GM21526 (cell line): ENCODE data around the gene GRB10.
"Not testable (repeated sequence)": the region's sequence is repeated elsewhere in the genome, so short reads cannot be mapped to it uniquely, and the experiment has no call there.

ENCODE experiments used
- ATAC-seq: cut with Tn5 transposase; IDR thresholded peaks from one replicate; pipeline ENCODE4 v1.9.1; 2021; ENCODE audit warnings: moderate library complexity; ENCODE audit not compliant: unreplicated experiment, low FRiP score

Gene GRB10

GRCh38 chr7:50594734-50595485 lies 187.8 kb downstream of the GRB10 start:
- ATAC-seq = peak; percentile 73

GRCh38 chr7:50594136-50594535 lies 188.6 kb downstream of the GRB10 start:
- no peak for ATAC-seq

GRCh38 chr7:50592940-50593339 lies 189.8 kb downstream of the GRB10 start:
- no peak for ATAC-seq

- no peak for ATAC-seq
Observed at GRCh38 chr7:50591480-50592438, 190.9 kb downstream of the GRB10 start.

GRCh38 chr7:50591098-50591479 lies 191.6 kb downstream of the GRB10 start:
- ATAC-seq = no peak

- ATAC-seq = no peak
Observed at GRCh38 chr7:50590535-50590934, 192.2 kb downstream of the GRB10 start.

DNA sequence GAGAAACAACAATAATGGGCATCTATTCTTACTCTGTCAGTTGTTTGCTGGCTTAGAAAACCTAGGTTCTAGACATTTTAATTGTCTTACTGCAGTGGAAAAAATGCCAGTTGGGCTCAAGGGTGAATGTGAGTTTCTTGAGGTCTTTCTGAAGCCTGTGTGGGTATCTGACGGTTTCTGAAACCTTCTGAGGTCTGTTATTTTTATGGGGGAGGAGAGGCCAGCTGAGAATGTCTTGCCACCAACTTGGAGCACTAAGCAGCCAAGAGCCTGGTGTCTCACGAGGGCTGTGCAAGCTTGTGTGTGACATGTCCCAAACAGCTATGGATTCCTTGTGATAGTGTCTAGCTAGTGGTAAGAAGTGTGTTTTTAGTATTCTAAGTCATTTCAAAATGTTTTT lies 193.3 kb downstream of the GRB10 start:
- ATAC-seq = no peak

DNA sequence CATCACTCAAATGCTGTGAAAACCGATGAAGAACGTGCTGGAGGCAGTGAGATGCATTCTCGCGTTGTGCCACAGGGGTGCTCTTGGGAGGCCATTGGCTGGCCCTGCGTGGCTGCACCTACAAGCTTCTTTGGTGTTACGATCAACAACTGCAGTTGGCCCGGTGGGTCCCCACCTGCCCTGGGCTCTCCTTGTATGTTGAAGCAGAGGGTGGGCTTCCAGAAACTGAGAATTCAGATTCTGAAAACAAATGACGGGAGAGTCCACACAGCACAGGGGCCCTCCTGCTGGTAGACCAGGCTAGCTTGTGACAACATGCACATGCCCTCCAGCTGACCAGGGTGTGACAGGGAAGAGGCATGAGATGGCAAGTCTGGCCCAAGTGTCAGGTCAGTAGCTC lies 193.8 kb downstream of the GRB10 start:
- ATAC-seq = no peak

DNA sequence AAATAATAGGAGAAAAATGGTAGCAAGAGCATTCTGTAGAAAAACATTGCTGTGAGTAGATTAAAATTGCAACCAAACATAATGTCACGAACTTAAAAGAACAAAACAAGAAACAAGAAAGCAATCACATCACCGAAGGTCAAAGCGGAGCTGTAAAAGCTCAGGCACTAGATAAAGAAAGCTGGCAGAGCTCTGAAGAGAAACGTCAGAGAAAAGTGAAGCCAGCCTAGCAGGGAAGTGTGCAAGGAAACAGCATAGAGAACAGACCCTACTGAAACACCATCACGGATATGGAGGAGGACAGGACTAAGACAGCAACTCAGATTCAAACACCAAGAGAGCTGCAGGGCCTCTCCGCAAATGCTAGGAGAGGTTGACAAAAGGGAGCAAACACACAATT lies 195.0 kb downstream of the GRB10 start:
- ATAC-seq = no peak

- no peak for ATAC-seq
Observed at GRCh38 chr7:50584793-50585408, 197.8 kb downstream of the GRB10 start.

DNA sequence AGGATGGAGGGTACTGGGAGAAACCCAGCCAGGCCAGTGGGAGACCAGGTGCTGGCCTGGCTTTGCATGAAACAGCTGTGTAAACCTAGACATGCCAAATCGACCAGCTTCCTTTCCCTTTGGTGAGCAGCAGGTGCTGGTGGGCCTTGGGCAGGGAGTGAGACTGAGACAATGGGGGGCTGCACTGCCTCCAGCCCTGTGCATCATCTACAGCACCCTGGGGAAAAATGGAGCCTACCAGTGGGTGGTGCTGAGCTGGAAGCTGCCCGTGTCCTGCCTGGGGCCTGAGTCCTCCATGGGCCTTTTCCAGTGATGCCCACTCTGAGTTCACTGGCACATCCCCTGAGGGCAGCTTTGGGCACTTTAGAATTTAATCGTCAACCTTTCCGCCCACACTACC lies 198.3 kb downstream of the GRB10 start:
- ATAC-seq = no peak

- not testable (repeated sequence) for ATAC-seq
Observed at GRCh38 chr7:50583295-50583694, 199.4 kb downstream of the GRB10 start.

DNA sequence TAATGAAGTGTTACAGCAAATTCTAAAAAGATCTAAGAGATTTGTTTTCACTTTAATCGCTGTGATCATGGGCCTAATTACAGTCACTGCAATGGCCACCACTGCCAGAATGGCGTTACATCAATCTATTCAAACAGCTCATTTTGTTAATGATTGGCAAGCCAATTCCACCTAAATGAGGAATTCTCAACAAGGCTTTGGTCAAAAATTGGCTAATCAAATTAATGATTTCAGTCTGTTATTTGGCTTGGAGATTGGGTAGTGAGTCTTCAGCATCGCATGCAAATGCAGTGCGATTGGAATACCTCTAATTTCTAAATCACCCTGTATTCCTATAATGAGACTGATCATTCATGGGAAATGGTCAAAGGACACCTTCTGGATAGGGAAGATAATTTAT lies 200.4 kb downstream of the GRB10 start:
- ATAC-seq = not testable (repeated sequence)

DNA sequence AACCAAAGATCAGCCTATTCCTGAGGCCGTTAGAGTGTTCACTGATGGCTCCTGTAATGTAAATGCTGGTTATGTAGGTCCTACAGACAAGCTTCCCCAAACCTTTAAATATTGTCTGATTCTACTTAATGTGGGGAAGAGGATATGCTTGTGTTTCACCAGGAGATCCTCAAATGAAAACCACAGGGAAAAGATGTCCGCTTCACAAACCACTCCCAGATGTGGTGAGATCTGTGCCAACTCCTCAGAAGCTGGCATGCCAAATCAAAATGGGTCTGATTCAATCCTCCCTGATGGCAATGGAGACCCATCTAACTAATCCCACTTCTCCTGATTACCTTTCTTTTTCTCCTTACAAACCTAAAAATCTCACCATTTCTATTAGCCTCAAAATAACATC lies 202.0 kb downstream of the GRB10 start:
- not testable (repeated sequence) for ATAC-seq

GRCh38 chr7:50580057-50580456 lies 202.6 kb downstream of the GRB10 start:
- no peak for ATAC-seq

DNA sequence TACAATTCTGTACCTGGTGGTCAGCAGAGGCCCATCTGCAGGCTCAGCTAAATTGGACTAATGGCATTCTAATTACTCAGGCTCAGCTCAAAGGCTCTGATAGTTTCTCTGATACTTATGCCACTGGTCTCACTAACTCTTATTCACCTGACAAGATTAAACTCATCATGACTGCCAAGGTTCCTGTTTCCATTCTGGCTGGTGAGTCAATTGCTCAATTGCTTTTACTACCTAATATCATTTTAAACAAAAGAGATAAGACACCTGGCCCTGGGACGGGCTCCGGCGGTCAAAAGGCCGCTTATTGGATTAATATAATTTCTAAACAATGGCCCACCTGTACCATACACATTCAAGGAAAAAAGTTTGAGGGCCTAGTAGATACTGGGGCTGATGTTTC lies 204.6 kb downstream of the GRB10 start:
- ATAC-seq = not testable (repeated sequence)

- no peak for ATAC-seq
Observed at GRCh38 chr7:50577569-50577968, 205.1 kb downstream of the GRB10 start.

GRCh38 chr7:50576388-50576787 lies 206.3 kb downstream of the GRB10 start:
- not testable (repeated sequence) for ATAC-seq

DNA sequence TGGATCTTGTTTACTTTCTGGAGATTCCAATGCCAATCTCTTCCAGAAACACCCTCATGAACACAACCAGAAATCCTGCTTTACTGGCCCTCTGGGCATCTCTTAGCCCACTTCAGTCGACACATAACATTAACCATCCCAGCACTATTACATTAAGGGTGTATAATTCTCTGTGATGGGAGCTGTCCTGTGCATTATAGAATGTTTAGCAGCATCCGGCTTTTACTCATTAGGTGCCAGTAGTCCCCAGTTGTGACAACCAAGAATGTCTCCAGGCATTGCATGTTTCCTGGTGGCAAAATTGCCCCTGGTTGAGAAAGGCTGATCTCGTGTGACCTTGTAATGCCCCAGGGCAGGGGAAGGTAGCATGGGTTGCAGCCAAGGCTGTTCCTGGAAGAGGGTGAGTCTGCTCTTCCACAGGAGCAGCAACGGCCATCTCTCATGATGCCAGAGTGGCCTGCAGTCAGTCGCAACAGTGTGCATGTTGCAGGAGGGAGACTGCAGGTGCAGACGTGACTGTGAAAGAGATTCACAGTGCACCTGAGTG lies 214.9 kb downstream of the GRB10 start:
- ATAC-seq = no peak

GRCh38 chr7:50565977-50566376 lies 216.7 kb downstream of the GRB10 start:
- ATAC-seq = no peak

- ATAC-seq = no peak
Observed at GRCh38 chr7:50565559-50565916, 217.2 kb downstream of the GRB10 start.
